Measurements from ENCODE around the gene GBP5. TPM values are rescaled to one million over a fixed set of nuclear protein-coding genes. Genes with fewer than 3 reads are reported as not detected.

GBP5 gene
- polyA plus RNA-seq, 1 of the 3 experiments (the other 2 are of a cell fraction): 0.08 TPM

GRCh38 chr1:89276690-89277089 is 4.0 kb upstream of the GBP5 start:
- Histone ChIP-seq H3K4me1 (ENCODE audit: control insufficient read depth in 1 of 2, insufficient read depth in 2 of 2, low read depth in 1 of 2, low read length in 1 of 2) (peaks cover 0 to 7% of the 10 kb centered on the region in 2 experiments; a peak in 1 of 4 replicates), H3K36me3 (replicated peaks in 1 of 2; ENCODE audit: control insufficient read depth in 1 of 2, insufficient read depth in 2 of 2, low read length in 1 of 2) (no peaks in the 10 kb centered on the region), H3K27me3 (ENCODE audit: insufficient read depth) (no peaks in the 10 kb centered on the region), H3K9me2 (no peaks in the 10 kb centered on the region), H4K20me1 (ENCODE audit: insufficient read depth) (no peaks in the 10 kb centered on the region), H3K4me2 (no peak overlapping the region), H2AFZ (ENCODE audit: low read depth) (no peak overlapping the region), H3K9me3 (no peaks in the 10 kb centered on the region), H3F3A (replicated peaks; ENCODE audit: insufficient read depth) (peaks cover 8% of the 10 kb centered on the region), H3K79me2 (ENCODE audit: insufficient read depth) (no peaks in the 10 kb centered on the region), H3K27ac (ENCODE audit: low read depth in 2 of 2, low read length in 1 of 2) (no peak overlapping the region), H3K4me3 (ENCODE audit: low read depth in 2 of 2, low read length in 1 of 2) (no peak overlapping the region), H3K9ac (no peak overlapping the region)
- TF ChIP-seq RAD21 (IDR thresholded peaks at IDR 0.05; ENCODE audit: low read length) (peak; percentile 32), CTCF (IDR thresholded peaks at IDR 0.05) (peak; percentile 39), EP300 (IDR thresholded peaks at IDR 0.05; ENCODE audit: borderline replicate concordance in 1 of 2, low read depth in 1 of 2, low read length in 1 of 2) (no peak)
- DNase-seq: no peak
- ChIA-PET POLR2A (no interaction called here), CTCF (interaction anchor here (0.9 to 1.0 kb wide), 2 partner anchors 32 to 279 kb away, joined by 3 read pairs; no protein-coding TSS in a partner anchor)
- WGBS (ENCODE audit: low lambda C conversion rate): 44% methylated on average over 3 of the region's 3 CpGs

GRCh38 chr1:89274411-89274857 is 1.8 kb upstream of the GBP5 start:
- H3K9me3 ChIP-seq: no peaks in the 10 kb centered on the region
- WGBS (ENCODE audit: low lambda C conversion rate): 59% methylated on average over 2 of the region's 2 CpGs
- ChIA-PET POLR2A (interaction anchor here (0.7 kb wide), 1 partner anchor 17 kb away, joined by 3 read pairs; no protein-coding TSS in a partner anchor), CTCF (interaction anchor here (1.4 kb wide), 1 partner anchor 15 kb away, joined by 4 read pairs; no protein-coding TSS in a partner anchor)
- H3K4me1 ChIP-seq (ENCODE audit: control insufficient read depth in 1 of 2, insufficient read depth in 2 of 2, low read depth in 1 of 2, low read length in 1 of 2): peaks cover 0 to 7% of the 10 kb centered on the region in 2 experiments; a peak in 2 of 4 replicates
- peak overlapping the region; percentile 74 for H2AFZ ChIP-seq (ENCODE audit: low read depth)
- TF ChIP-seq EZH2phosphoT487 (IDR thresholded peaks at IDR 0.05; ENCODE audit: borderline replicate concordance, low read depth): no peak
- TF ChIP-seq RXRA (IDR thresholded peaks at IDR 0.05; ENCODE audit: borderline replicate concordance, low read depth): no peak
- TF ChIP-seq CHD2 (IDR thresholded peaks at IDR 0.05; ENCODE audit: low read length, partially characterized antibody): no peak
- TF ChIP-seq USF2 (IDR thresholded peaks at IDR 0.05; ENCODE audit: borderline replicate concordance, low read depth, low read length): no peak
- TF ChIP-seq RCOR1 (IDR thresholded peaks at IDR 0.05; ENCODE audit: low read length): no peak
- TF ChIP-seq EP300 (IDR thresholded peaks at IDR 0.05; ENCODE audit: borderline replicate concordance in 1 of 2, low read depth in 1 of 2, low read length in 1 of 2): no peak
- TF ChIP-seq REST (IDR thresholded peaks at IDR 0.05; ENCODE audit: low read depth, low read length): no peak
- TF ChIP-seq ELF1 (IDR thresholded peaks at IDR 0.05): no peak
- H3F3A ChIP-seq (replicated peaks; ENCODE audit: insufficient read depth): peaks cover 9% of the 10 kb centered on the region
- no peaks in the 10 kb centered on the region for H3K9me2 ChIP-seq
- H3K36me3 ChIP-seq (replicated peaks in 1 of 2; ENCODE audit: control insufficient read depth in 1 of 2, insufficient read depth in 2 of 2, low read length in 1 of 2): no peaks in the 10 kb centered on the region
- no peaks in the 10 kb centered on the region for H3K27me3 ChIP-seq (ENCODE audit: insufficient read depth)
- H3K27ac ChIP-seq (ENCODE audit: low read depth in 2 of 2, low read length in 1 of 2): peak overlapping the region in 1 of 2 experiments; percentile 42; a peak in 2 of 4 replicates
- no peak for DNase-seq
- H3K9ac ChIP-seq: peak overlapping the region; percentile 15; the same call in 1 of the 2 replicates
- no peaks in the 10 kb centered on the region for H3K79me2 ChIP-seq (ENCODE audit: insufficient read depth)
- H3K4me3 ChIP-seq (ENCODE audit: low read depth in 2 of 2, low read length in 1 of 2): no peak overlapping the region
- no peaks in the 10 kb centered on the region for H4K20me1 ChIP-seq (ENCODE audit: insufficient read depth)
- no peak overlapping the region for H3K4me2 ChIP-seq

Data from SK-N-SH (cell line).